ENCODE results near the gene WDFY4.

WDFY4 gene

DNA sequence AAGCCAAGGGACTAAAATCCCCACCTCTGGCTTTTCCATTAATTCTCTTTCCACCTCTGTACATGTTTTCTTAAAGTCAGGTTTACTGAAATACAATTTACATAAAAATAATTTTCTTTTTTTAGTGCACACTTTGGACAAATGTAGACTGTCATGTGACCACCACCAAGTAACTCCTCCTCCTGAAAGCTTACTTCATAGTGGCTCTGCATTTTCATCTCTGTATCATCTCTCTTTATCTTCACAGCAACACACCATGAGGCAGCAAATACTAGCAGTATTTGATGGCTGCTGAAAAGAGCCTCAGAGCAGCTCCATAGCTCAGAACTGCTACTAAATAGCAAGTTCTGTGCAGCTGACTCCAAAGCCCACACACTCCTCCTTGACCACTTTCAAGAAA, 17.3 kb downstream of the WDFY4 start:
- peaks cover 4% of the 10 kb centered on the region; the same call in 1 of the 2 replicates for H3K27me3 ChIP-seq
- TF ChIP-seq CTCF (IDR thresholded peaks at IDR 0.05; ENCODE audit: low read depth, low read length) = no peak
- H3K36me3 ChIP-seq = no peaks in the 10 kb centered on the region
- no peak overlapping the region for H3K4me3 ChIP-seq (ENCODE audit: low read depth, low read length)
- no peaks in the 10 kb centered on the region for H3K4me1 ChIP-seq
- no peak for DNase-seq
- no peaks in the 10 kb centered on the region for H3K9me3 ChIP-seq

GRCh38 chr10:48703531-48704122, 19.0 kb downstream of the WDFY4 start:
- no peaks in the 10 kb centered on the region for H3K36me3 ChIP-seq
- H3K4me1 ChIP-seq = no peaks in the 10 kb centered on the region
- no peak overlapping the region for H3K4me3 ChIP-seq (ENCODE audit: low read depth, low read length)
- no peak for TF ChIP-seq CTCF (IDR thresholded peaks at IDR 0.05; ENCODE audit: low read depth, low read length)
- H3K9me3 ChIP-seq = no peaks in the 10 kb centered on the region
- peaks cover 4% of the 10 kb centered on the region; the same call in 1 of the 2 replicates for H3K27me3 ChIP-seq
- no peak for DNase-seq

GRCh38 chr10:48704156-48704555, 19.5 kb downstream of the WDFY4 start:
- no peak overlapping the region for H3K4me3 ChIP-seq (ENCODE audit: low read depth, low read length)
- DNase-seq = no peak
- peaks cover 4% of the 10 kb centered on the region; the same call in 1 of the 2 replicates for H3K27me3 ChIP-seq
- H3K4me1 ChIP-seq = no peaks in the 10 kb centered on the region
- TF ChIP-seq CTCF (IDR thresholded peaks at IDR 0.05; ENCODE audit: low read depth, low read length) = no peak
- no peaks in the 10 kb centered on the region for H3K36me3 ChIP-seq
- no peaks in the 10 kb centered on the region for H3K9me3 ChIP-seq

- no peak for DNase-seq
- Histone ChIP-seq H3K27me3 (peaks cover 4% of the 10 kb centered on the region; the same call in 1 of the 2 replicates), H3K9me3 (no peaks in the 10 kb centered on the region), H3K36me3 (no peaks in the 10 kb centered on the region), H3K4me3 (ENCODE audit: low read depth, low read length) (no peak overlapping the region), H3K4me1 (no peaks in the 10 kb centered on the region)
- TF ChIP-seq CTCF (IDR thresholded peaks at IDR 0.05; ENCODE audit: low read depth, low read length) = no peak
These were observed 20.8 kb downstream of the WDFY4 start for GRCh38 chr10:48705401-48705938.

DNA sequence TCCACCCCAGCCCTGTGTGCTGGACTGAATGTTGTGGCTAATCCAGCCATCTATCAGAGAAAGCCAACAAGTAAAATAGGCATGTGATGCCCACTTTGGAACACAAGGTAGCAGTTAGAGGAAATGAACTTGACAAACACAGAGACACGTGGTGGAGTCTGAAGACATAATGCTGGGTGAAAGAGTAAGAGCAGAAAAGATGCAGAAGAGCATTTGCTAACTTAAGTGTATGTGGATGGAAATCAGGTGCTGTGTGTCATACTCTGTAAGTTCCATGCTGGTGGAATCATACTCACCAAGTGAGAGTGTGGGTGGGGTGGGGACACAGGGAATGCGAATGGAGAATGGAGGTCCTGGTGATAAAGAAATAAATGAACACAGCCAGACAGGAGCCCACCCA, 22.8 kb downstream of the WDFY4 start:
- Histone ChIP-seq H3K4me1 (no peaks in the 10 kb centered on the region), H3K27me3 (peaks cover 4% of the 10 kb centered on the region; the same call in 1 of the 2 replicates), H3K9me3 (no peaks in the 10 kb centered on the region), H3K36me3 (no peaks in the 10 kb centered on the region), H3K4me3 (ENCODE audit: low read depth, low read length) (no peak overlapping the region)
- no peak for TF ChIP-seq CTCF (IDR thresholded peaks at IDR 0.05; ENCODE audit: low read depth, low read length)
- DNase-seq = no peak

DNA sequence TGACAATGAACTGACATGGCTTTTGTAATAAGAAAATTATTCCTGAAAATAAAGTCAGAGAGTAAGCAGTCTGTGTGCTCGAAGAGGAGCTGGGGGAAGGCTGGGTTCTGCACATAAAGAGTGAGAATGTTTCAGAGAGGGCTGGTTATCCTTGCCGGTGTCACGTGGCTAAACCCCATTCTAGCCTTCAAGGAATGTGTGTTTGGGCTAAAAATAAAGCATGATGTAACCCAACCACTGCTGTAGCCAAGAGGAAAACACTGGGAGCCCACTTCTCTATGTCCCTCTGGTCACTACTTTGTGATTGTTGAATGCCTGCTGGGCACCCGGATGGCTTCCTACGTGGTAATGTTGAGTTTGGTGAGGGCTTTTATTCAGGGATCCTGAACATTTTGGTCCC, 23.5 kb downstream of the WDFY4 start:
- H3K36me3 ChIP-seq = no peaks in the 10 kb centered on the region
- H3K4me3 ChIP-seq (ENCODE audit: low read depth, low read length) = no peak overlapping the region
- no peak for TF ChIP-seq CTCF (IDR thresholded peaks at IDR 0.05; ENCODE audit: low read depth, low read length)
- DNase-seq = no peak
- H3K27me3 ChIP-seq = peaks cover 4% of the 10 kb centered on the region; the same call in 1 of the 2 replicates
- H3K9me3 ChIP-seq = no peaks in the 10 kb centered on the region
- H3K4me1 ChIP-seq = no peaks in the 10 kb centered on the region
